ENCODE results near the gene PAX7.

Gene PAX7

GRCh38 chr1:18673976-18674375 lies 43.3 kb downstream of the PAX7 start:
- TF ChIP-seq CTCF (IDR thresholded peaks at IDR 0.05; ENCODE audit: borderline replicate concordance, insufficient read depth, low read depth, low read length) = no peak
- H3K4me3 ChIP-seq (ENCODE audit: low read depth, low read length) = no peak overlapping the region

- H3K4me3 ChIP-seq (ENCODE audit: low read depth, low read length) = no peak overlapping the region
- no peak for TF ChIP-seq CTCF (IDR thresholded peaks at IDR 0.05; ENCODE audit: borderline replicate concordance, insufficient read depth, low read depth, low read length)
These were observed 45.7 kb downstream of the PAX7 start for GRCh38 chr1:18676332-18676781.

DNA sequence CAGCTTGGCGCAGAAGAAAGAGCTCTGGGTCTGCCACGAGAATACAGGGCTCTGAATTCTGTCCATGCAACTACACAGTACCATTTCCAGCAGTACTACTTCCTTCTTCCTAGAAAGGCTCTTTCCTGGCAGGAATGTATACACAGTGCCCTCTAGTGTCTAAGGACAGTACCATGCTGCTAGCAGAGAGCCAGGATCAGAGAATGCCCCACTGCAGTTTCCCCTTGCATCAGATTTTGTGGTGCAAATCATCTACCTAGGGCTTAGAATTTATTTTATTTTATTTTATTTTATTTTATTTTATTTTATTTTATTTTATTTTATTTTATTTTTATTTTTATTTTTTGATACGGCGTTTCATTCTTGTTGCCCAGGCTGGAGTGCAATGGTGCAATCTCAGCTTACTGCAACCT lies 50.8 kb downstream of the PAX7 start:
- H3K4me3 ChIP-seq (ENCODE audit: low read depth, low read length) = no peak overlapping the region
- peak; percentile 71 for TF ChIP-seq CTCF (IDR thresholded peaks at IDR 0.05; ENCODE audit: borderline replicate concordance, insufficient read depth, low read depth, low read length)

- TF ChIP-seq CTCF (IDR thresholded peaks at IDR 0.05; ENCODE audit: borderline replicate concordance, insufficient read depth, low read depth, low read length) = no peak
- H3K4me3 ChIP-seq (ENCODE audit: low read depth, low read length) = no peak overlapping the region
These were observed 51.7 kb downstream of the PAX7 start for GRCh38 chr1:18682375-18682774.

DNA sequence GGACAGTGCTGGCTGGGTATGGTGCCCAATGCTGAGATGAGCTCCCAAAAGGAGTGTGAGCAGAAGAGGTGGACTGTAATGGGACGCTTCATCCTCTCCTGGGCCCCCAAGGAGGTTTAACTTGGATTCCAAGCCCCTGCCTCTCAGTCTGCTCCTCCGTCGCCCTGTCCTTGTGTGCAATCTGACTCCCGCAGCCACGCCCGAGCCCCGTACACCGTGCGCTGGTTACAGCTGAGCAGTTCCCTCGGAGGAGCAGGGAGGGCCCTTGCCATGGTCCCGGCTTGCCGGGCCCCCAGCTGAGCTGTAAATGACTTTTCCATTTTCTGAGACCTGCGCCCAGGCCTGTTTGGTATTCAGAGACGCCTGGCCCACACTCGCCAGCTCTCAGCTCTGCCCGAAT lies 53.7 kb downstream of the PAX7 start:
- H3K4me3 ChIP-seq (ENCODE audit: low read depth, low read length) = no peak overlapping the region
- no peak for TF ChIP-seq CTCF (IDR thresholded peaks at IDR 0.05; ENCODE audit: borderline replicate concordance, insufficient read depth, low read depth, low read length)

DNA sequence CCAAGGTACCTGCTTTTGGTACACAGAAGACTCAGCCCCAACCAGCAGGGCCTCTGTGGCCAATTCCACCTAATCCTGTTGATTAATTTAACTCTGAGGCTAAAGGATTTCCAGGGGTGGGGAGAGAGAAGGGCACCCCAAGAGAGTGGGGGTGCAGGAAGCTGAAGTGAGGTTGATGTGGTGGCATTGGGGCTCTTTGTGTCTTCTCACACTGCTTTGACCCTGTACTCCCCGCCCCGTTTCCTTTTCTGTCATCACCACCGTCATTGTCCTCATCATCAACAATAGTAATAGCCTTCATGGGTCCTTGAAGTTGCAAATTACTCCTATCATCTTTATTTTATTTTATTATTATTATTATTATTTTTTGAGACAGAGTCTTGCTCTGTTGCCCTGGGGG lies 55.9 kb downstream of the PAX7 start:
- no peak for TF ChIP-seq CTCF (IDR thresholded peaks at IDR 0.05; ENCODE audit: borderline replicate concordance, insufficient read depth, low read depth, low read length)
- H3K4me3 ChIP-seq (ENCODE audit: low read depth, low read length) = no peak overlapping the region

- no peak for TF ChIP-seq CTCF (IDR thresholded peaks at IDR 0.05; ENCODE audit: borderline replicate concordance, insufficient read depth, low read depth, low read length)
These were observed 56.6 kb downstream of the PAX7 start for GRCh38 chr1:18687273-18687672.

More at GRCh38 chr1:18687273-18687672, 56.6 kb downstream of the PAX7 start:
- no peak overlapping the region for H3K4me3 ChIP-seq (ENCODE audit: low read depth, low read length)
